ENCODE results near the gene LAMA2.

LAMA2 gene

DNA sequence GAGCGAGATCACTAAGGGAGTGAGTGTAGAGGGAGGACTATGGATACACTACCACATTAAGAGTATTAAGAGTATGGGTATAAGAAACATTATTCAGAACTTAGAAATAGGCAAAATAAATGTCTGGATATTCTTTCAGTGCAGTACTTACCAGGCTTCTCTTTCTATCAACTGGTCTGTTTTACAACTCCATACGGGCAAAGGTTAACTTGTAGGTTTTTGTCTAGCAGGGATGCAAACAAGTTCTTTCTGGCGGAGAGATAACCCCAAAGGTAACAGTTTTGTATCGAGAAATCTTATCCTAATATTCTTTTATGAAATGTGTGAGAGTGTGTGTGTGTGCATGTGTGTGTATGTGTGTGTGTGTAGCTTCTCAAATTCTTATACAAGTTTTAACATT, 640.9 kb downstream of the LAMA2 start:
- DNase-seq (ENCODE audit: extremely low read depth, low read depth): no peak

GRCh38 chr6:129525055-129525454, 642.1 kb downstream of the LAMA2 start:
- TF ChIP-seq, protein P1, sequence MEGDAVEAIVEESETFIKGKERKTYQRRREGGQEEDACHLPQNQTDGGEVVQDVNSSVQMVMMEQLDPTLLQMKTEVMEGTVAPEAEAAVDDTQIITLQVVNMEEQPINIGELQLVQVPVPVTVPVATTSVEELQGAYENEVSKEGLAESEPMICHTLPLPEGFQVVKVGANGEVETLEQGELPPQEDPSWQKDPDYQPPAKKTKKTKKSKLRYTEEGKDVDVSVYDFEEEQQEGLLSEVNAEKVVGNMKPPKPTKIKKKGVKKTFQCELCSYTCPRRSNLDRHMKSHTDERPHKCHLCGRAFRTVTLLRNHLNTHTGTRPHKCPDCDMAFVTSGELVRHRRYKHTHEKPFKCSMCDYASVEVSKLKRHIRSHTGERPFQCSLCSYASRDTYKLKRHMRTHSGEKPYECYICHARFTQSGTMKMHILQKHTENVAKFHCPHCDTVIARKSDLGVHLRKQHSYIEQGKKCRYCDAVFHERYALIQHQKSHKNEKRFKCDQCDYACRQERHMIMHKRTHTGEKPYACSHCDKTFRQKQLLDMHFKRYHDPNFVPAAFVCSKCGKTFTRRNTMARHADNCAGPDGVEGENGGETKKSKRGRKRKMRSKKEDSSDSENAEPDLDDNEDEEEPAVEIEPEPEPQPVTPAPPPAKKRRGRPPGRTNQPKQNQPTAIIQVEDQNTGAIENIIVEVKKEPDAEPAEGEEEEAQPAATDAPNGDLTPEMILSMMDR (IDR thresholded peaks at IDR 0.05; ENCODE audit: low read depth, low read length, missing control alignments): no peak
- DNase-seq (ENCODE audit: extremely low read depth, low read depth): peak; percentile 20
- H3K4me3 ChIP-seq (replicated peaks; ENCODE audit: low read depth, low read length): no peak overlapping the region

More for the DNA sequence above, 640.9 kb downstream of the LAMA2 start:
- no peak overlapping the region for H3K4me3 ChIP-seq (replicated peaks; ENCODE audit: low read depth, low read length)
- TF ChIP-seq, protein P1 (IDR thresholded peaks at IDR 0.05; ENCODE audit: low read depth, low read length, missing control alignments): no peak

GRCh38 chr6:129534926-129535325, 652.0 kb downstream of the LAMA2 start:
- TF ChIP-seq, protein P1 (IDR thresholded peaks at IDR 0.05; ENCODE audit: low read depth, low read length, missing control alignments): no peak
- DNase-seq (ENCODE audit: extremely low read depth, low read depth): no peak
- H3K4me3 ChIP-seq (replicated peaks; ENCODE audit: low read depth, low read length): no peak overlapping the region

DNA sequence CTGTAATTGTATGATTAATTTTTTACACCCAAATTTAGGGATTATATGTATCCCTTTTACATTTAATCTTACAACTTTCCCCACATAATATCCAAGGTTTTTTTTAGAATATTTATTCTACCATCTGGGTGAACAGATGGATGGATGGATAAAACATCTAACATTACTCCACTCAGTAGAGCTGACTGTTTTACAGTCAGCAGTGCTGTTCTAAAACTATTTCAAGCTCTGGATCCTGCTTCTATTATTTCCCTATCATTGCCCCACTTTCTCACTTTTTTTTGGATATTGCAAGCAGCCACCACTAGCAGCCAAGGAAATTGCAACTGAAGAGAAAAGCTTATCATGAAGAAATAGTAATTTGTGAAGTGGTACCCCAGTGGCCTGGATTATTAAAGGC, 653.3 kb downstream of the LAMA2 start:
- TF ChIP-seq, protein P1 (IDR thresholded peaks at IDR 0.05; ENCODE audit: low read depth, low read length, missing control alignments): no peak
- no peak overlapping the region for H3K4me3 ChIP-seq (replicated peaks; ENCODE audit: low read depth, low read length)
- no peak for DNase-seq (ENCODE audit: extremely low read depth, low read depth)

DNA sequence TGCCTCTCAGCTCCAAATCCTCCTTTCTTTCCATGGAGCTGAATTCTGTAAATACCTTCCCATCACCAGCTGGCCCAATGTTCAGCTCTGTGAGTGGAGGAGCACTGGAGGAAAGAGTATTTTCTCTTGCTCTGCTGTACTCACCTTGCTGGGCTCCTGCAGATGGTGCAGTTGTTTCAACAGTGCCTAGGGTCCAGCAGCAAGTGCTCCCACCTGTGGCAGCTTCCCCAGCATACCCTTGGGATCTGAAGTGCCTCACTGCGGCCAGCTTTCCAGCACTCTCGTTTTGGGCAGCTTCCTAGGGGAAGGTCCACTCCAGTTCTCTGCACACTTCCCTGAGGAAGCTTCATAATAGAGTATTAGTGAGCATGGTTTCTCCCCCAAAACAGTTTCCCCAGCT, 656.1 kb downstream of the LAMA2 start:
- no peak overlapping the region for H3K4me3 ChIP-seq (replicated peaks; ENCODE audit: low read depth, low read length)
- no peak for DNase-seq (ENCODE audit: extremely low read depth, low read depth)
- TF ChIP-seq, protein P1 (IDR thresholded peaks at IDR 0.05; ENCODE audit: low read depth, low read length, missing control alignments): no peak

DNA sequence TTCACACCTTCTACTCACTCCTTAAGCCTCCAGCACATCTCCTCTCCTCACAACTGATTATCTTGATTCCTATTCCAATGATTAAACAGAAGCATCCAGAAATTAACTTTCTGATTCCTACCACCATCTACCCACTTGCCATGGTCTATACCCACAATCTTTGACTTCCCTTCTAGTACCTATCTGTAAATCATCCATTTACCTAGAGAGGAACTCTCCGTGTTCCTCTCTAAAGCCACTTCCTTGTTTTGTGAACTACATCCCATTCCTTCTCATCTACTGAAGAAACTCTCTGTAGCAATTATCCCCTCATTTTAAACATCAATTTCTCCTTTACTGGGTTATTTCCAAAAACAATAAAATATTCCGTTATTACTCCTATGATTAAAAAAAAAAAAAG, 659.8 kb downstream of the LAMA2 start:
- TF ChIP-seq, protein P1 (IDR thresholded peaks at IDR 0.05; ENCODE audit: low read depth, low read length, missing control alignments): no peak
- no peak overlapping the region for H3K4me3 ChIP-seq (replicated peaks; ENCODE audit: low read depth, low read length)
- no peak for DNase-seq (ENCODE audit: extremely low read depth, low read depth)

- no peak overlapping the region for H3K4me3 ChIP-seq (replicated peaks; ENCODE audit: low read depth, low read length)
- no peak for DNase-seq (ENCODE audit: extremely low read depth, low read depth)
- TF ChIP-seq, protein P1 (IDR thresholded peaks at IDR 0.05; ENCODE audit: low read depth, low read length, missing control alignments): no peak
Observed at GRCh38 chr6:129543981-129544380, 661.0 kb downstream of the LAMA2 start.

Data from HFF-Myc (cell line).